Keratinocyte (primary cell): Measurements from ENCODE around the gene GRK7. TPM values are rescaled to one million over a fixed set of nuclear protein-coding genes. Genes with fewer than 3 reads are reported as not detected.

ENCODE experiments used
- DNase-seq: peaks from one replicate; pipeline ENCODE4 v3.0.0-alpha.2; 2011; ENCODE audit warnings: low read depth, missing footprints, low spot score
- FAIRE-seq: peaks from 2 replicates; lab custom pipeline; 2011; peaks lifted over from hg19 to GRCh38; lab: Jason Lieb, UNC
- H2AFZ ChIP-seq: 2 replicates; pipeline ENCODE4 v1.6.0; 2012; ENCODE audit warnings: low read length, control low read depth, inconsistent platforms; ENCODE audit not compliant: control insufficient read depth
- H3K27ac ChIP-seq: 2 replicates; pipeline ENCODE4 v1.5.1; 2011; ENCODE audit warnings: low read length; ENCODE audit not compliant: control insufficient read depth, insufficient read depth
- H3K27me3 ChIP-seq: 3 replicates; pipeline ENCODE4 v1.6.0; 2011; ENCODE audit warnings: low read length; ENCODE audit not compliant: control insufficient read depth, insufficient read depth; ENCODE audit errors: extremely low read depth
- H3K36me3 ChIP-seq, 2 experiments: 2 replicates in 1 of 2; 3 replicates in 1 of 2; pipeline ENCODE4 v1.5.1; 2011; ENCODE audit warnings: low read length in 2 of 2, mild to moderate bottlenecking in 1 of 2; ENCODE audit not compliant: control insufficient read depth in 2 of 2, insufficient read depth in 2 of 2; ENCODE audit errors: extremely low read depth in 1 of 2
- H3K4me1 ChIP-seq: 3 replicates; pipeline ENCODE4 v1.5.1; 2011; ENCODE audit warnings: low read length; ENCODE audit not compliant: control insufficient read depth, insufficient read depth; ENCODE audit errors: extremely low read depth
- H3K4me2 ChIP-seq: 3 replicates; pipeline ENCODE4 v1.6.0; 2011; ENCODE audit warnings: low read depth, low read length; ENCODE audit not compliant: control insufficient read depth, insufficient read depth; ENCODE audit errors: extremely low read depth
- H3K4me3 ChIP-seq, 3 experiments: fragments of 200-600 bp in 1 of 3; sonication (generic) in 1 of 3; 2 replicates in 2 of 3; 3 replicates in 1 of 3; pipeline ENCODE4 v1.5.1; 2011 to 2016; ENCODE audit warnings: low read length in 3 of 3, mild to moderate bottlenecking in 3 of 3, control low read depth in 2 of 3, inconsistent platforms in 1 of 3, low read depth in 1 of 3, mixed read lengths in 1 of 3, mixed run types in 1 of 3, moderate library complexity in 1 of 3; ENCODE audit not compliant: control insufficient read depth in 2 of 3, insufficient read depth in 2 of 3; ENCODE audit errors: extremely low read depth in 1 of 3
- H3K79me2 ChIP-seq: 2 replicates; pipeline ENCODE4 v1.6.0; 2012; ENCODE audit warnings: low read length; ENCODE audit not compliant: control insufficient read depth, insufficient read depth
- H3K9ac ChIP-seq: 3 replicates; pipeline ENCODE4 v1.6.0; 2011; ENCODE audit warnings: low read length; ENCODE audit not compliant: control insufficient read depth, insufficient read depth; ENCODE audit errors: extremely low read depth
- H3K9me1 ChIP-seq: 3 replicates; pipeline ENCODE4 v1.6.0; 2011; ENCODE audit warnings: low read length; ENCODE audit not compliant: control insufficient read depth, insufficient read depth; ENCODE audit errors: extremely low read depth
- H3K9me3 ChIP-seq: 2 replicates; pipeline ENCODE4 v1.5.1; 2012; ENCODE audit warnings: low read depth, low read length; ENCODE audit not compliant: control insufficient read depth
- H4K20me1 ChIP-seq: 3 replicates; pipeline ENCODE4 v1.6.0; 2011; ENCODE audit warnings: low read length; ENCODE audit not compliant: control insufficient read depth, insufficient read depth; ENCODE audit errors: extremely low read depth
- EZH2 ChIP-seq: IDR thresholded peaks from one replicate; pipeline ENCODE4 v1.6.1; 2012; ENCODE audit warnings: inconsistent platforms, mild to moderate bottlenecking, low read length, moderate library complexity
- dilution Hi-C: fragments of 300-500 bp; cut with MboI; formaldehyde crosslinking; loops from one replicate; pipeline ENCODE4 v1.7.0; 2020; ENCODE audit warnings: low sequenced_read_pairs; ENCODE audit not compliant: extremely low pct_ligation_motif_present
- polyA plus RNA-seq, 5 experiments: library from polyadenylated mRNA; depleted of rRNA in 3 of 5; stranded (reverse) in 3 of 5; stranded (forward) in 1 of 5; unstranded in 1 of 5; fragments of >200 nt; gene quantifications; 1 replicate in 1 of 5; 2 replicates in 3 of 5; 3 replicates in 1 of 5; pipeline versions ENCODE4 v1.2.1 to v1.2.3, GENCODE V29; 2011 to 2012; ENCODE audit warnings: missing spikeins in 2 of 5, low read depth in 1 of 5, low replicate concordance in 1 of 5
- TF ChIP-seq, protein P1 (sequence below), 3 experiments: IDR thresholded peaks in 1 of 3; conservative IDR thresholded peaks in 1 of 3; optimal IDR thresholded peaks in 1 of 3; 2 replicates in 2 of 3; 3 replicates in 1 of 3; pipeline versions ENCODE3 to v1.5.1; 2011; ENCODE audit warnings: low read length in 3 of 3, mild to moderate bottlenecking in 3 of 3, moderate library complexity in 2 of 3, control low read depth in 1 of 3, inconsistent platforms in 1 of 3; ENCODE audit not compliant: insufficient read depth in 2 of 3; ENCODE audit errors: extremely low read depth in 1 of 3

Gene GRK7
- polyA plus RNA-seq, 1 donor (not counting 4 experiments of a cell fraction or from before 2014, with no cell fraction given), result not detected

DNA sequence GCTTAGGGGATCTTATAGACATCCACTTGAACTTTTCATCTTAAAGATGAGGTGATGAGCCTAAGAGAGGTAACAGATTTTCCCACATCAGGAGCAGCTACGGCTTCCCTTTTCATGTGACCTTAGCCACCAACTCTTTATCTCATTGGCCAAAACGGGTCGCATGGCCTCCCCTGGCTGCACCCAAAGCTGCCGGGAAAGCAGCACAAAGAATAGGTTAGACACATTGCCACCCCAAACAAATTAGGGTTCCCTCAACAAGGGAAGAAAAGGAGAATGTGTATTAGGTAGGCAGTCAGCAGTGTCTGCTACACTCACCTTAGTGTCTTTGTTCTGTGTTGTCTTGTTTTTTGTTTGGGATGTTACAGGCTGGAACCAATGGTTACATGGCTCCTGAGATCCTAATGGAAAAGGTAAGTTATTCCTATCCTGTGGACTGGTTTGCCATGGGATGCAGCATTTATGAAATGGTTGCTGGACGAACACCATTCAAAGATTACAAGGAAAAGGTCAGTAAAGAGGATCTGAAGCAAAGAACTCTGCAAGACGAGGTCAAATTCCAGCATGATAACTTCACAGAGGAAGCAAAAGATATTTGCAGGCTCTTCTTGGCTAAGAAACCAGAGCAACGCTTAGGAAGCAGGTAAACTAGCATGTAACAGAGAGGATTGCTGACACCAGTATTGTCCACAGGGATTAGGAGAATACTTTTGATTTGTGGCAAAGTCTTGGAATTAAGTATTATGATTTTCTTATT, 44.2 kb downstream of the GRK7 start:
- no peak overlapping the region for H2AFZ ChIP-seq

DNA sequence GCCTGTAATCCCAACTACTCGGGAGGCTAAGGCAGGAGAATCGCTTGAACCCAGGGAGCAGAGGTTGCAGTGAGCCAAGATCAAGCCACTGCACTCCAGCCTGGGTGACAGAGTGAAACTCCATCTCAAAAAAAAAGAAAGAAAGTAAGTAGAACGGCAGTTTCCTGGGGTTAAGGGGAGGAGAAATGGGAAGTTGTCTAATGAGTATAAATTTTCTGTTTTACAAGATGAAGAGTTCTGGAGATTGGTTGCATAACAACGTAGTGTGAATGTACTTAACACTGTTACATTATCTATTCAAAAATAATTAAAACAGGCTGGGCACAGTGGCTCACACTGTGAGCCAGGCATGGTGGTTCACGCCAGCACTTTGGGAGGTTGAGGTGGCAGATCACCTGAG, 45.4 kb downstream of the GRK7 start:
- Histone ChIP-seq H3K9me1 (no peaks in the 10 kb centered on the region), H3K36me3 (no peaks in the 10 kb centered on the region), H3K4me3 (no peak overlapping the region), H3K4me2 (no peak overlapping the region), H2AFZ (no peak overlapping the region), H3K79me2 (no peaks in the 10 kb centered on the region), H3K9ac (no peak overlapping the region), H3K27me3 (no peaks in the 10 kb centered on the region), H3K27ac (no peak overlapping the region), H3K9me3 (no peaks in the 10 kb centered on the region), H3K4me1 (peaks cover 13% of the 10 kb centered on the region), H4K20me1 (no peaks in the 10 kb centered on the region)
- TF ChIP-seq EZH2, result no peak
- TF ChIP-seq, protein P1, sequence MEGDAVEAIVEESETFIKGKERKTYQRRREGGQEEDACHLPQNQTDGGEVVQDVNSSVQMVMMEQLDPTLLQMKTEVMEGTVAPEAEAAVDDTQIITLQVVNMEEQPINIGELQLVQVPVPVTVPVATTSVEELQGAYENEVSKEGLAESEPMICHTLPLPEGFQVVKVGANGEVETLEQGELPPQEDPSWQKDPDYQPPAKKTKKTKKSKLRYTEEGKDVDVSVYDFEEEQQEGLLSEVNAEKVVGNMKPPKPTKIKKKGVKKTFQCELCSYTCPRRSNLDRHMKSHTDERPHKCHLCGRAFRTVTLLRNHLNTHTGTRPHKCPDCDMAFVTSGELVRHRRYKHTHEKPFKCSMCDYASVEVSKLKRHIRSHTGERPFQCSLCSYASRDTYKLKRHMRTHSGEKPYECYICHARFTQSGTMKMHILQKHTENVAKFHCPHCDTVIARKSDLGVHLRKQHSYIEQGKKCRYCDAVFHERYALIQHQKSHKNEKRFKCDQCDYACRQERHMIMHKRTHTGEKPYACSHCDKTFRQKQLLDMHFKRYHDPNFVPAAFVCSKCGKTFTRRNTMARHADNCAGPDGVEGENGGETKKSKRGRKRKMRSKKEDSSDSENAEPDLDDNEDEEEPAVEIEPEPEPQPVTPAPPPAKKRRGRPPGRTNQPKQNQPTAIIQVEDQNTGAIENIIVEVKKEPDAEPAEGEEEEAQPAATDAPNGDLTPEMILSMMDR (optimal IDR thresholded peaks at IDR 0.05 in 1 of 3, IDR thresholded peaks at IDR 0.05 in 1 of 3, conservative IDR thresholded peaks at IDR 0.05 in 1 of 3; ENCODE audit: extremely low read depth in 1 of 3, insufficient read depth in 2 of 3, low read length in 3 of 3), result no peak
- dilution Hi-C loops, result no loop called here
- DNase-seq (no peak), FAIRE-seq (no peak)

More for the DNA sequence above, 44.2 kb downstream of the GRK7 start:
- Histone ChIP-seq H3K9me1 (no peaks in the 10 kb centered on the region), H3K9me3 (no peaks in the 10 kb centered on the region), H3K79me2 (no peaks in the 10 kb centered on the region), H3K36me3 (no peaks in the 10 kb centered on the region), H4K20me1 (no peaks in the 10 kb centered on the region), H3K4me1 (peaks cover 13% of the 10 kb centered on the region), H3K27me3 (no peaks in the 10 kb centered on the region), H3K4me3 (no peak overlapping the region), H3K9ac (no peak overlapping the region), H3K4me2 (no peak overlapping the region), H3K27ac (no peak overlapping the region)
- no peak for DNase-seq
- TF ChIP-seq EZH2, result no peak
- TF ChIP-seq, protein P1 (optimal IDR thresholded peaks at IDR 0.05 in 1 of 3, IDR thresholded peaks at IDR 0.05 in 1 of 3, conservative IDR thresholded peaks at IDR 0.05 in 1 of 3; ENCODE audit: extremely low read depth in 1 of 3, insufficient read depth in 2 of 3, low read length in 3 of 3), result no peak
- no peak for FAIRE-seq
- dilution Hi-C loops, result no loop called here
